Dendritic cell treated with granulocyte-macrophage colony-stimulating factor and Interleukin-4, amounts not matched to agents 40 ng/mL and 50 ng/mL, for 4 days (primary cell): ENCODE results near the gene LSS.
"Not testable (repeated sequence)": the region's sequence is repeated elsewhere in the genome, so short reads cannot be mapped to it uniquely, and the experiment has no call there.

Experiments
- H3K27ac Mint-ChIP-seq: one replicate; pipeline ENCODE4 v1.8.0; 2022; ENCODE audit warnings: mild to moderate bottlenecking, mixed read lengths
- H3K27me3 Mint-ChIP-seq: one replicate; pipeline ENCODE4 v1.8.0; 2022; ENCODE audit warnings: mild to moderate bottlenecking, mixed read lengths
- H3K36me3 Mint-ChIP-seq: one replicate; pipeline ENCODE4 v1.8.0; 2022; ENCODE audit warnings: low read depth, mixed read lengths
- H3K4me1 Mint-ChIP-seq: one replicate; pipeline ENCODE4 v1.8.0; 2022; ENCODE audit warnings: low read depth, mixed read lengths
- H3K4me3 Mint-ChIP-seq: one replicate; pipeline ENCODE4 v1.8.0; 2022; ENCODE audit warnings: mild to moderate bottlenecking, moderate library complexity, mixed read lengths
- H3K9me3 Mint-ChIP-seq: one replicate; pipeline ENCODE4 v1.8.0; 2022; ENCODE audit warnings: mixed read lengths
- intact Hi-C: fragments of 100-400 bp; cut with micrococcal nuclease; formaldehyde crosslinking; loops from one replicate; pipeline ENCODE4 v1.15.0; 2022

LSS gene

GRCh38 chr21:46140352-46141003 is 88.1 kb downstream of the LSS start:
- H3K4me3 Mint-ChIP-seq, H3K4me1 Mint-ChIP-seq, H3K36me3 Mint-ChIP-seq, H3K27me3 Mint-ChIP-seq, H3K9me3 Mint-ChIP-seq, intact Hi-C loops, H3K27ac Mint-ChIP-seq: not testable (repeated sequence)

DNA sequence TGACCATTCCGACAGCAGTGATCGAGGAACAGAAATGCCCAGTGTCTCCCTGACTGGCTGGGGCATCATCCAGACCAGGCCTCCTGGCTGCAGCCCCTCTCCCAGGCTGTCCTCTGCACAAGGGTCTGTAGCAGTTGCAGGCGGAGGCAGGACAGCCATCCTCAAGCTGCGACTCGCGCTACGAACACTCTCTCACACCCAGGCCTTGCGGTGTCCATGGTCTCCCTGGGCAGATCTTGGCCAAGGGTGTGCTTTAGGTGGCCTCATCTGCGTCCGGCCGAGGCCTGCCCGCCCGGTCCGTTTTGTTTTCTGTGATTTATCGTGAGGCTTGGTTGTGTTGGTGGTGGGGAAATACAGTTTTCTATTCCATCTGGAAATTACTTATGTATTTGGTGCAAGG is 88.9 kb downstream of the LSS start:
- H3K27me3 Mint-ChIP-seq: peaks cover 4% of the 10 kb centered on the region
- no peaks in the 10 kb centered on the region for H3K9me3 Mint-ChIP-seq
- no peak overlapping the region for H3K27ac Mint-ChIP-seq
- peaks cover 7% of the 10 kb centered on the region for H3K4me1 Mint-ChIP-seq
- no peaks in the 10 kb centered on the region for H3K36me3 Mint-ChIP-seq
- intact Hi-C loops: no loop called here
- no peak overlapping the region for H3K4me3 Mint-ChIP-seq

DNA sequence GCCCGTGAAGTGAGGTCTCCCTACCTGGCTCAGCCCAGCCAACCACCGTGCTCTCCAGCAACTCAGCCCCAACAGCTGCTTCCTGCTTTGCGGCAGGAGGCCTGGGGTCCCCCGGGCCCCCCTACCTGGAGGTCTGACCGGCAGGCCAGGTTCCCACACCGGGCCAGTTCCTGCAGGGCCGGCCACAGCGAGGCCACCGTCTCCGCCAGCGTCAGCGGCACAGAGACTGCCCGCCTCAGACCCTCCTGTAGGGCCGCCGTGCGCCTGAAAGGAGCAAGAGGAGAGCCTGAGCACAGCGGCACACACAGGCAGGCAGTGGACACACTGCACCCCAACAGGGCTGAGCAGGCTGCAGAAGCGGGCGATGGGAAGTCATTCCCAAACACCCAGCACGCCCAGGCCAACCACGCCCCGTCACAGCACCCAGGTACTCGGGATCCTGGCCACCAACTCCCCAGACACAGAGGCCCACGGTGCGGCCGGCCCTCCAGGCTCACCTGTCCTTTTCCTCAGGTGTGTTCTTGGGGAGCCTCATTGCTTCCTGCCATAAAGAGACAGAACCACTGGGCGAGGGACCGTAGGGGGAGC is 90.1 kb downstream of the LSS start:
- H3K4me1 Mint-ChIP-seq: no peaks in the 10 kb centered on the region
- H3K36me3 Mint-ChIP-seq: no peaks in the 10 kb centered on the region
- H3K27ac Mint-ChIP-seq: no peak overlapping the region
- H3K4me3 Mint-ChIP-seq: no peak overlapping the region
- H3K9me3 Mint-ChIP-seq: no peaks in the 10 kb centered on the region
- intact Hi-C loops: no loop called here
- peaks cover 1% of the 10 kb centered on the region for H3K27me3 Mint-ChIP-seq
